ENCODE data around the gene PLD6.

PLD6 gene

DNA sequence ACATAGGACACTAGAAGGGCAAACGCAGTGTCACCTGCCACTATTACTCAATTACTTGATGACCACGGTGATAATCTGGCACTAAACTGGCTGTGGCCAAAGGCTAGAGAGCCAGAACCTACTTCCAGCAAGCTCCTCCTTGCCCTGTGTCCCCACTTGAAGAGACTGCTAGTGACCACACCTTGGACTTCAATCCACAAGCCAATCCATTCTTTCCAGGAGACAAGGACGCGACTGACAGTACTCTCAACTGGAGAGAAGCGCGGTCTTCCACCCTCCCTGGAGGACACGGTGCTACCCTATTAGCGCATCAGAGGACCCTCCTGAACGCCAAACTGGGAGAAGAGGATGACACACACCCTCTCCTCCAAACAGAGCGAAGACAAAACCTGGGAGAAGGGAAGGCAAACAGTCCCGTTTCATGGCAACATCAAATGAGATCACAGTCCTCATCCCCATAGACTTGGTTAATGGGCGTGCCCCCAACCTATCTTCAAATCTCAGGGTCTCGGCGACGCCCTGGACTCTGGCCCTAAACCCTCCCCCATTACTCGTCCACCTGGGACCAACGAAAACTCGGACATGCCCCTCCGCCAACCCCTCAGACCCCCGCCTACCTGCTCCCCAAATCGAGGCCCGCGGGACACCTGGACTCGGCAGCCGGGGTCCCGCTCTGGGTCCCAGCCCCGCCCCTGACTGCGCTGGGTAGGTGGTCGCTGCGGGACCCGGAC is 30.3 kb upstream of the PLD6 start:
- peak overlapping the region; percentile 91 for H3K4me3 ChIP-seq (ENCODE audit: low read depth, low read length)
- peak; percentile 33 for DNase-seq (ENCODE audit: low read depth)
- TF ChIP-seq MYC (IDR thresholded peaks at IDR 0.05; ENCODE audit: low read depth, low read length) (no peak), POLR2A (IDR thresholded peaks at IDR 0.05; ENCODE audit: extremely low read depth, insufficient read length) (no peak), CTCF (IDR thresholded peaks at IDR 0.05; ENCODE audit: low read depth, low read length) (no peak)
- TF ChIP-seq, protein P1, sequence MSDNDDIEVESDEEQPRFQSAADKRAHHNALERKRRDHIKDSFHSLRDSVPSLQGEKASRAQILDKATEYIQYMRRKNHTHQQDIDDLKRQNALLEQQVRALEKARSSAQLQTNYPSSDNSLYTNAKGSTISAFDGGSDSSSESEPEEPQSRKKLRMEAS (IDR thresholded peaks at IDR 0.05; ENCODE audit: low read depth, low read length), result no peak

GRCh38 chr17:17235212-17236174 is 29.4 kb upstream of the PLD6 start:
- DNase-seq (ENCODE audit: low read depth), result peak; percentile 25
- no peak for TF ChIP-seq POLR2A (IDR thresholded peaks at IDR 0.05; ENCODE audit: extremely low read depth, insufficient read length)
- TF ChIP-seq CTCF (IDR thresholded peaks at IDR 0.05; ENCODE audit: low read depth, low read length), result no peak
- no peak for TF ChIP-seq MYC (IDR thresholded peaks at IDR 0.05; ENCODE audit: low read depth, low read length)
- TF ChIP-seq, protein P1 (IDR thresholded peaks at IDR 0.05; ENCODE audit: low read depth, low read length), result no peak
- H3K4me3 ChIP-seq (ENCODE audit: low read depth, low read length), result peak overlapping the region; percentile 91

DNA sequence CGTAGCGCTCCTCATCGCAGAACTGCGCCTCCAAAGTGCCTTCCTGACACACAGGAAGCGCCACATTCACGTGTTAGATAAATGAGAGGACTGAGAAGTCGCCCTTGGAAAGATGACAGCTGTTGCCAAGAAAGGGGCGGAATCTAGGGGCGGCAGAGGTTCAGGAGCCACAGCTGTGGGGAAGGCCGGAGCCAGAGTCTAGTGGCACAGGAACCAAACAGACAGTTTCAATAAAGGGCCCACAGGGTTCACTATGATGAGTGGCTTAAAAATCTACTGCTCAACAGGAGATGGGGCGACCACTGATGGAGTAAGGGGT is 26.1 kb upstream of the PLD6 start:
- no peak for DNase-seq (ENCODE audit: low read depth)
- TF ChIP-seq, protein P1 (IDR thresholded peaks at IDR 0.05; ENCODE audit: low read depth, low read length), result no peak
- TF ChIP-seq POLR2A (IDR thresholded peaks at IDR 0.05; ENCODE audit: extremely low read depth, insufficient read length) (no peak), CTCF (IDR thresholded peaks at IDR 0.05; ENCODE audit: low read depth, low read length) (no peak), MYC (IDR thresholded peaks at IDR 0.05; ENCODE audit: low read depth, low read length) (no peak)
- H3K4me3 ChIP-seq (ENCODE audit: low read depth, low read length), result no peak overlapping the region

DNA sequence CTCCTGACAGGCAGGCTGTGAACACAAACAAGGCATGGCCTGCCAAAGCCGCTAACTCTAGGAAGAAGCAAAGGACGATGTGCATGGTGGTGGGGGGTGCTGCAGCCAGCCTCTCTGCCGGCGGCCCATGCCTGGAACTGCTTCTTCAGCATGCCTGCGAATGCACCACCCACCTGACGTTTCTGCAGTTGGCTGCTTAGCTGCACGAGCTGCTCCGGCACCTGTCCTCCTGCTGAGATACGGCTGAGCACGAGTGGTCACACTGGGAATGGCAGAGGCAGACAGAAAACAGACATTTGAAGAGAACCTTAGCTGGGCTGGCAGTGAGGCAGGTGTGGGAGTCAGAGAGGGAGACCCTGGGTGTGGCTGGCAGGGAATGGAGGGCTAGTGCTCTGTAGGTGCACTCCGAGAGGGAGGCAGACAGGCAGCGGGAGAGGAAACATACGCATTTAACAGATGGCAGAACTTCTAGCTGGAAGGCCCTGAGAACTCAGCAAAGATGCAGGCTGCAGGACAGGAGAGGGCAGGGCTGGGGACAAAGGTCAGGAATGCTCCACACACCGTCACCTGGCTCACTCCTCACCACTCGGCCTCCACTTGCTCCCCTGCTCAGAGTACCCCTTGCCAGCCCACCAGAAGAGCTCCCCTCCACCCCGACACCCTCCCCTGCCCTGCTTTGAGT is 25.6 kb upstream of the PLD6 start:
- TF ChIP-seq, protein P1 (IDR thresholded peaks at IDR 0.05; ENCODE audit: low read depth, low read length), result no peak
- TF ChIP-seq POLR2A (IDR thresholded peaks at IDR 0.05; ENCODE audit: extremely low read depth, insufficient read length) (no peak), MYC (IDR thresholded peaks at IDR 0.05; ENCODE audit: low read depth, low read length) (no peak), CTCF (IDR thresholded peaks at IDR 0.05; ENCODE audit: low read depth, low read length) (no peak)
- H3K4me3 ChIP-seq (ENCODE audit: low read depth, low read length), result no peak overlapping the region
- DNase-seq (ENCODE audit: low read depth), result no peak
